Mammary epithelial cell (primary cell): ENCODE data around the gene ZSCAN5A.

Experiments
- EZH2 ChIP-seq: IDR thresholded peaks from 2 replicates; pipeline ENCODE4 v1.6.1; 2012; ENCODE audit warnings: low read length, inconsistent platforms, borderline replicate concordance
- TF ChIP-seq, protein P1 (sequence below), 2 donors: IDR thresholded peaks in 1 of 2; conservative IDR thresholded peaks in 1 of 2; 2 replicates each; pipeline ENCODE4 v1.5.1; 2011 to 2012; ENCODE audit warnings: inconsistent platforms in 2 of 2, low read length in 2 of 2, mild to moderate bottlenecking in 2 of 2, control low read depth in 1 of 2, low read depth in 1 of 2; ENCODE audit not compliant: insufficient read depth in 1 of 2; ENCODE audit errors: extremely low read depth in 1 of 2

DNA sequence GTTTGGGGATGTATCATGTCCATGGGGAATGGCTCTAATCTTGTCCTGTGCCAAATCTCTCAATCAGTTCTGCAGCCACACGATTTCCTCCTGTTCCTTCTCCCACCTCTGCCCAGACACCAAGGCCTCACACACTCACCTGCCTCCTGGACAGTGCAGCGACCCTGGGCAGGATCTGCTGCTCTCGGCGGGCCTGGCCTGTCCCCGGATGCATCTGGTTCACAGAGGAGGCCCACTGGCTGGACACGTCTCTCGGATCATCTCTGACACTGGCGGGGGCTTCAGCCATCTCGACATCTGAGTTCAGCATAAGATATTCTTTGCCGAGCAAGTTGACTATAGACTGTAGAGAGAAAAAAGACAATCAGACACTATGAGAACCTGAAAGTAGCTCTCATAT is 122.9 kb downstream of the ZSCAN5A start:
- TF ChIP-seq, protein P1, sequence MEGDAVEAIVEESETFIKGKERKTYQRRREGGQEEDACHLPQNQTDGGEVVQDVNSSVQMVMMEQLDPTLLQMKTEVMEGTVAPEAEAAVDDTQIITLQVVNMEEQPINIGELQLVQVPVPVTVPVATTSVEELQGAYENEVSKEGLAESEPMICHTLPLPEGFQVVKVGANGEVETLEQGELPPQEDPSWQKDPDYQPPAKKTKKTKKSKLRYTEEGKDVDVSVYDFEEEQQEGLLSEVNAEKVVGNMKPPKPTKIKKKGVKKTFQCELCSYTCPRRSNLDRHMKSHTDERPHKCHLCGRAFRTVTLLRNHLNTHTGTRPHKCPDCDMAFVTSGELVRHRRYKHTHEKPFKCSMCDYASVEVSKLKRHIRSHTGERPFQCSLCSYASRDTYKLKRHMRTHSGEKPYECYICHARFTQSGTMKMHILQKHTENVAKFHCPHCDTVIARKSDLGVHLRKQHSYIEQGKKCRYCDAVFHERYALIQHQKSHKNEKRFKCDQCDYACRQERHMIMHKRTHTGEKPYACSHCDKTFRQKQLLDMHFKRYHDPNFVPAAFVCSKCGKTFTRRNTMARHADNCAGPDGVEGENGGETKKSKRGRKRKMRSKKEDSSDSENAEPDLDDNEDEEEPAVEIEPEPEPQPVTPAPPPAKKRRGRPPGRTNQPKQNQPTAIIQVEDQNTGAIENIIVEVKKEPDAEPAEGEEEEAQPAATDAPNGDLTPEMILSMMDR (conservative IDR thresholded peaks at IDR 0.05 in 1 of 2, IDR thresholded peaks at IDR 0.05 in 1 of 2; ENCODE audit: extremely low read depth in 1 of 2, insufficient read depth in 1 of 2, low read depth in 1 of 2, low read length in 2 of 2): no peak
- no peak for TF ChIP-seq EZH2
